Naive thymus-derived CD4-positive, alpha-beta T cell (primary cell): Measurements from ENCODE around the gene NRXN2. TPM values are rescaled to one million over a fixed set of nuclear protein-coding genes. Genes with fewer than 3 reads are reported as not detected.

ENCODE experiments used
- ATAC-seq: fragments of 150-1000 bp; cut with Tn5 transposase; 2 replicates; pipeline ENCODE4 v1.10.0; 2021; ENCODE audit warnings: mild to moderate bottlenecking, moderate library complexity
- CTCF ChIA-PET: fragments of 350-600 bp; sonication (Branson Sonifier 250); formaldehyde crosslinking; loops from one replicate; lab custom pipeline; 2021; ENCODE audit warnings: antibody characterized with exemption; lab: Charles Lee
- POLR2A ChIA-PET: fragments of 350-600 bp; sonication (Branson Sonifier 250); formaldehyde crosslinking; loops from one replicate; lab custom pipeline; 2021; ENCODE audit warnings: antibody characterized with exemption, inconsistent platforms; lab: Charles Lee
- DNase-seq, 9 donors: peaks; one replicate each; pipeline versions ENCODE4 v3.0.0 to v3.0.0-alpha.2; 2020 to 2022; ENCODE audit warnings: mixed read lengths in 1 of 9
- H3K27ac ChIP-seq: one replicate; pipeline ENCODE4 v1.7.0; 2013; ENCODE audit warnings: mild to moderate bottlenecking, low read depth, low read length, moderate library complexity
- H3K27me3 ChIP-seq, 2 donors: one replicate each; pipeline ENCODE4 v1.7.0; 2013; ENCODE audit warnings: low read length in 2 of 2, mild to moderate bottlenecking in 2 of 2, moderate library complexity in 2 of 2; ENCODE audit not compliant: control insufficient read depth in 2 of 2, insufficient read depth in 2 of 2
- H3K36me3 ChIP-seq, 3 experiments: 1 replicate in 2 of 3; 2 replicates in 1 of 3; pipeline ENCODE4 v1.7.0; 2013; ENCODE audit warnings: low read length in 3 of 3, mild to moderate bottlenecking in 3 of 3, moderate library complexity in 1 of 3; ENCODE audit not compliant: insufficient read depth in 3 of 3, control insufficient read depth in 2 of 3
- H3K4me1 ChIP-seq, 2 donors: one replicate each; pipeline ENCODE4 v1.7.0; 2013; ENCODE audit warnings: low read length in 2 of 2, mild to moderate bottlenecking in 2 of 2, moderate library complexity in 1 of 2; ENCODE audit not compliant: control insufficient read depth in 2 of 2, insufficient read depth in 2 of 2
- H3K4me3 ChIP-seq: 2 replicates; pipeline ENCODE4 v1.7.0; 2013; ENCODE audit warnings: mild to moderate bottlenecking, low read length
- H3K9me3 ChIP-seq, 3 experiments: 1 replicate in 2 of 3; 2 replicates in 1 of 3; pipeline ENCODE4 v1.7.0; 2013; ENCODE audit warnings: low read length in 3 of 3; ENCODE audit not compliant: control insufficient read depth in 2 of 3
- H3K27ac Mint-ChIP-seq, 9 donors: one replicate each; pipeline ENCODE4 v1.8.0; 2020 to 2022; ENCODE audit warnings: mixed read lengths in 9 of 9, mild to moderate bottlenecking in 8 of 9, moderate library complexity in 5 of 9, inconsistent platforms in 2 of 9
- H3K27me3 Mint-ChIP-seq, 5 donors: one replicate each; pipeline ENCODE4 v1.8.0; 2021 to 2022; ENCODE audit warnings: mixed read lengths in 5 of 5, mild to moderate bottlenecking in 1 of 5
- H3K36me3 Mint-ChIP-seq, 5 donors: one replicate each; pipeline ENCODE4 v1.8.0; 2020 to 2022; ENCODE audit warnings: mixed read lengths in 5 of 5, mild to moderate bottlenecking in 3 of 5, inconsistent platforms in 1 of 5
- H3K4me1 Mint-ChIP-seq, 7 donors: one replicate each; pipeline ENCODE4 v1.8.0; 2020 to 2022; ENCODE audit warnings: mixed read lengths in 7 of 7, mild to moderate bottlenecking in 3 of 7, inconsistent platforms in 1 of 7
- H3K4me3 Mint-ChIP-seq, 10 donors: one replicate each; pipeline ENCODE4 v1.8.0; 2020 to 2022; ENCODE audit warnings: mild to moderate bottlenecking in 10 of 10, mixed read lengths in 10 of 10, moderate library complexity in 6 of 10, inconsistent platforms in 2 of 10
- H3K9me3 Mint-ChIP-seq, 11 donors: one replicate each; pipeline ENCODE4 v1.8.0; 2020 to 2022; ENCODE audit warnings: mixed read lengths in 11 of 11, mild to moderate bottlenecking in 4 of 11, inconsistent platforms in 1 of 11, moderate library complexity in 1 of 11
- intact Hi-C, 2 donors: fragments of 100-400 bp; cut with micrococcal nuclease; formaldehyde crosslinking; loops; one replicate each; pipeline ENCODE4 v1.15.1; 2023
- polyA plus RNA-seq, 2 donors: library from polyadenylated mRNA; unstranded; fragments of 300-500 nt; fragmentation: Illumina TruSeq; gene quantifications; one replicate each; pipeline ENCODE4 v1.2.3, GENCODE V29; 2021
- total RNA-seq, 6 experiments: library from RNA in 5 of 6; stranded (reverse) in 5 of 6; gene quantifications; 1 replicate in 5 of 6; 2 replicates in 1 of 6; pipeline ENCODE4 v1.2.3 and lab custom pipeline; 2021 to 2026

NRXN2 gene
- total and polyA plus RNA-seq, 7 experiments from 2014 or later: 0.07 to 0.71 (median 0.27) TPM; not detected in 4

GRCh38 chr11:64768300-64768694 is 45.3 kb upstream of the NRXN2 start:
- no peak for ATAC-seq
- H3K4me1 Mint-ChIP-seq: peaks cover 56 to 97% (median 88%) of the 10 kb centered on the region in 7 donors
- ChIA-PET POLR2A (interaction anchor here (0.9 to 39.7 kb wide), 5 partner anchors 3 to 36 kb away, joined by 3 to 1956 read pairs (median 6); partner anchors contain the start of genes PYGM, RASGRP2 and SF1), CTCF (interaction anchor here (0.6 to 19.1 kb wide), 6 partner anchors 8 to 90 kb away, joined by 3 to 305 read pairs (median 3); partner anchors contain the start of genes PYGM and RASGRP2)
- peaks cover 25 to 84% (median 76%) of the 10 kb centered on the region in 5 donors for H3K36me3 Mint-ChIP-seq
- Histone ChIP-seq H3K27ac (peak overlapping the region; percentile 69), H3K36me3 (peaks cover 63 to 89% (median 68%) of the 10 kb centered on the region in 3 experiments), H3K27me3 (no peaks in the 10 kb centered on the region), H3K9me3 (no peaks in the 10 kb centered on the region), H3K4me3 (no peak overlapping the region), H3K4me1 (peaks cover 54 to 84% of the 10 kb centered on the region in 2 donors)
- DNase-seq: peak in 1 of 9 donors; percentile 21
- peak overlapping the region in 8 of 10 donors; percentile 44 to 96 (median 78) for H3K4me3 Mint-ChIP-seq
- intact Hi-C loops: loop anchor here in 1 of 2 donors (1.0 kb wide), 1 partner anchor 9 kb away; no protein-coding TSS in a partner anchor
- no peaks in the 10 kb centered on the region for H3K27me3 Mint-ChIP-seq
- H3K27ac Mint-ChIP-seq: peak overlapping the region; percentile 27 to 94 (median 87)
- peaks cover 0 to 4% (median 0%) of the 10 kb centered on the region in 11 donors for H3K9me3 Mint-ChIP-seq

DNA sequence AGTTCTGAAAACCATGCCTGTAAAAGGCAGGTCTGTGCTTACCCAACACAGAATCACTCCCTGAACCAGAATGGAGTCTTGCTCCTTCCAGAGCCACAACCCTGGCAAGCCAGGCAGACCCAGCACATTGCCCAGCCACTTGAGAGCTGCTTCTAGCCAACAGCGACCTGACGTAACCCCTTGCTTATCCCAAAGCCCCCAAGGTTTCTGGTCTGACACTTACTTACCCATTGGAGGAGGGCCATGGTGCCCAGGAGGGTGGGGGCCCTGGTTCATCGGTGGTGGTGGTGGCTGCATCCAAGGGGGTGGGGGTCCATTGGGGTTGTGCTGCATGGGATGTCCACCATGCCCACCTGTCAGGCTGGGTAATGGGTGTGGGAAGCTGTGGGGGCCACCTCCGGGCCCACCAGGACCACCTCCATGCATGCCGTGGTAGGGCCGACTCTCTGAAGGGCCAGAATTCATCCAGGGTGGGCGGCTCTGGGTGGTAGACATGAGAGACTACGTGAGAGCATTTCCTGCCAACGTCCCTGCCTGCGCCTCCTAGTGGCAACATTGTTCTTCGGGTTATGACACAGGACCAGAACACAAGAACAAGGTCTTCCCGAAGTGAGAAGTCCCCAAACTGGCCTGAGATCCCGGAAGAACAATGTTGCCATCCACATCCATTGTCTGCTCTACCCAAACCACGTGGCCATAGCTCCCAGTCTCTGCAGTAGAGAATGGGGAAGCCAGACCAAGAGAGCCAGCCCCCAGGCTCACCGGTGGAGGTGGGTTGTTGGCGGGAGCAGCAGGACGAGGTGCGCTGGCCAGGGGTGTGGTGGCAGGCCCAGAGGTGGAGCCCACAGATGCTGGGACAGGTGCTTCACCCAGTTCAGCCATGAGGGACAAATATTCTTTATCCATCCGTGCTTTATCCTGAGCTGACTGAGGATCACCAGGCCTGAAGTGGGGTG is 44.6 kb upstream of the NRXN2 start:
- H3K4me1 Mint-ChIP-seq: peaks cover 59 to 97% (median 88%) of the 10 kb centered on the region in 7 donors
- H3K4me3 ChIP-seq: no peak overlapping the region
- peak overlapping the region; percentile 51 to 96 (median 78) for H3K4me3 Mint-ChIP-seq
- CTCF ChIA-PET: interaction anchor here (0.6 to 19.1 kb wide), 7 partner anchors 8 to 194 kb away, joined by 3 to 305 read pairs (median 3); partner anchors contain the start of genes PYGM and RASGRP2
- H3K27me3 Mint-ChIP-seq: no peaks in the 10 kb centered on the region
- DNase-seq: peak; percentile 65 to 86 (median 78)
- H3K4me1 ChIP-seq: peaks cover 54 to 84% of the 10 kb centered on the region in 2 donors
- H3K36me3 Mint-ChIP-seq: peaks cover 28 to 83% (median 75%) of the 10 kb centered on the region in 5 donors
- intact Hi-C loops: loop anchor here in 1 of 2 donors (1.0 kb wide), 2 partner anchors 10 to 24 kb away; no protein-coding TSS in a partner anchor
- peak overlapping the region; percentile 69 for H3K27ac ChIP-seq
- no peaks in the 10 kb centered on the region for H3K27me3 ChIP-seq
- peaks cover 56 to 89% (median 61%) of the 10 kb centered on the region in 3 experiments for H3K36me3 ChIP-seq
- H3K27ac Mint-ChIP-seq: peak overlapping the region; percentile 79 to 97 (median 90)
- POLR2A ChIA-PET: interaction anchor here (0.9 to 39.7 kb wide), 7 partner anchors 3 to 106 kb away, joined by 3 to 1956 read pairs (median 3); partner anchors contain the start of genes PYGM, RASGRP2 and SF1
- H3K9me3 ChIP-seq: no peaks in the 10 kb centered on the region
- peaks cover 0 to 4% (median 0%) of the 10 kb centered on the region in 11 donors for H3K9me3 Mint-ChIP-seq
- peak; percentile 53 for ATAC-seq

DNA sequence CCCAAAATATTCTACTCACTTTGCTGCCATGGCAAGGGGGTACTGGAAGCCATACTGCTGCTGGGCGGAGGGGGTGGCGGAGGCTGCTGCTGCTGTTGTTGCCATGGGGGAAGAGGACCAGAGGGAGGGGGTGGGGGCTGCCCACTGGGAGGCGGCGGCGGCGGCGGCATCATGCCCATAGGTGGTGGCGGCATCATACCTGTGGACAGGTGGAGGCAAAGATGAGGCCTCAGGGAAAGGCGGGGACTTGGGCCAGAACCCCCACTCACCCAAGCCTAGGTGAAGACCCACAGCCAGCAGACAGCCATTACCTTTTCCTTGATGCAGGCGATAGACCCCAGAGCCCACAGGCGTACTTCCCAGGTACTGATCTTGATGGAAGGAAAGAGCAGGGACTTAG is 43.9 kb upstream of the NRXN2 start:
- Histone ChIP-seq H3K4me1 (peaks cover 56 to 84% of the 10 kb centered on the region in 2 donors), H3K9me3 (no peaks in the 10 kb centered on the region), H3K27me3 (no peaks in the 10 kb centered on the region), H3K4me3 (no peak overlapping the region), H3K27ac (peak overlapping the region; percentile 69), H3K36me3 (peaks cover 53 to 84% (median 54%) of the 10 kb centered on the region in 3 experiments)
- H3K27me3 Mint-ChIP-seq: no peaks in the 10 kb centered on the region
- peaks cover 0 to 5% (median 0%) of the 10 kb centered on the region in 11 donors for H3K9me3 Mint-ChIP-seq
- DNase-seq: no peak
- intact Hi-C loops: loop anchor here in 1 of 2 donors (1.0 kb wide), 1 partner anchor 24 kb away; no protein-coding TSS in a partner anchor
- no peak for ATAC-seq
- POLR2A ChIA-PET: interaction anchor here (0.9 to 39.7 kb wide), 4 partner anchors 2 to 106 kb away, joined by 3 to 1956 read pairs (median 980); partner anchors contain the start of genes PYGM, RASGRP2 and SF1
- peak overlapping the region in 9 of 10 donors; percentile 4 to 96 (median 78) for H3K4me3 Mint-ChIP-seq
- CTCF ChIA-PET: interaction anchor here (1.9 to 19.1 kb wide), 3 partner anchors 8 to 20 kb away, joined by 21 to 305 read pairs (median 57); partner anchors contain the start of gene RASGRP2
- H3K4me1 Mint-ChIP-seq: peaks cover 61 to 97% (median 88%) of the 10 kb centered on the region in 7 donors
- peaks cover 30 to 79% (median 74%) of the 10 kb centered on the region in 5 donors for H3K36me3 Mint-ChIP-seq
- H3K27ac Mint-ChIP-seq: peak overlapping the region; percentile 79 to 97 (median 90)

GRCh38 chr11:64765851-64766665 is 43.1 kb upstream of the NRXN2 start:
- ChIA-PET CTCF (interaction anchor here (7.0 to 19.1 kb wide), 2 partner anchors 9 to 19 kb away, joined by 57 to 305 read pairs; partner anchors contain the start of gene RASGRP2), POLR2A (interaction anchor here (1.5 to 39.7 kb wide), 4 partner anchors 1 to 34 kb away, joined by 4 to 1956 read pairs (median 986); partner anchors contain the start of genes PYGM, RASGRP2 and SF1)
- intact Hi-C loops: no loop called here
- no peaks in the 10 kb centered on the region for H3K27me3 Mint-ChIP-seq
- peaks cover 0 to 7% (median 0%) of the 10 kb centered on the region in 11 donors for H3K9me3 Mint-ChIP-seq
- Histone ChIP-seq H3K4me1 (peaks cover 57 to 84% of the 10 kb centered on the region in 2 donors), H3K27me3 (no peaks in the 10 kb centered on the region), H3K9me3 (no peaks in the 10 kb centered on the region), H3K4me3 (no peak overlapping the region), H3K27ac (peak overlapping the region; percentile 60), H3K36me3 (peaks cover 46 to 76% (median 51%) of the 10 kb centered on the region in 3 experiments)
- H3K27ac Mint-ChIP-seq: peak overlapping the region; percentile 80 to 94 (median 92)
- peak overlapping the region; percentile 32 to 96 (median 84) for H3K4me3 Mint-ChIP-seq
- H3K4me1 Mint-ChIP-seq: peaks cover 63 to 97% (median 91%) of the 10 kb centered on the region in 7 donors
- peak in 1 of 9 donors; percentile 17 for DNase-seq
- H3K36me3 Mint-ChIP-seq: peaks cover 30 to 71% (median 70%) of the 10 kb centered on the region in 5 donors
- no peak for ATAC-seq

- no peaks in the 10 kb centered on the region for H3K27me3 ChIP-seq
- H3K27ac ChIP-seq: peak overlapping the region; percentile 60
- Mint-ChIP-seq H3K36me3 (peaks cover 30 to 67% (median 63%) of the 10 kb centered on the region in 5 donors), H3K4me1 (peaks cover 68 to 97% (median 92%) of the 10 kb centered on the region in 7 donors), H3K27me3 (no peaks in the 10 kb centered on the region), H3K4me3 (peak overlapping the region; percentile 81 to 96 (median 84)), H3K9me3 (peaks cover 0 to 9% (median 0%) of the 10 kb centered on the region in 11 donors), H3K27ac (peak overlapping the region; percentile 87 to 97 (median 92))
- H3K4me1 ChIP-seq: peaks cover 63 to 86% of the 10 kb centered on the region in 2 donors
- H3K4me3 ChIP-seq: no peak overlapping the region
- intact Hi-C loops: no loop called here
- ATAC-seq (no peak), DNase-seq (peak in 1 of 9 donors; percentile 28)
- H3K9me3 ChIP-seq: no peaks in the 10 kb centered on the region
- ChIA-PET POLR2A (interaction anchor here (0.6 to 39.7 kb wide), 8 partner anchors 0 to 794 kb away, joined by 3 to 1956 read pairs (median 14); partner anchors contain the start of genes MAP4K2, PYGM, RASGRP2 and SF1), CTCF (interaction anchor here (7.0 to 19.1 kb wide), 2 partner anchors 9 to 18 kb away, joined by 57 to 305 read pairs; partner anchors contain the start of gene RASGRP2)
- H3K36me3 ChIP-seq: peaks cover 39 to 69% (median 44%) of the 10 kb centered on the region in 3 experiments
Measured at GRCh38 chr11:64765291-64765850, 42.4 kb upstream of the NRXN2 start.
